ENCODE measurements around the gene STK16.
A peak's percentile ranks its signal among the peaks of the same experiment; 100 is the strongest.

Gene STK16

GRCh38 chr2:219209236-219210195, 35.8 kb upstream of the STK16 start:
- no peaks in the 10 kb centered on the region for H3K27me3 Mint-ChIP-seq
- H3K4me1 Mint-ChIP-seq, result peaks cover 42% of the 10 kb centered on the region
- peaks cover 5% of the 10 kb centered on the region for H3K36me3 Mint-ChIP-seq
- no peak overlapping the region for H3K4me3 Mint-ChIP-seq
- H3K27ac Mint-ChIP-seq, result peak overlapping the region; percentile 59
- H3K9me3 Mint-ChIP-seq, result no peaks in the 10 kb centered on the region

- H3K4me1 Mint-ChIP-seq, result peaks cover 42% of the 10 kb centered on the region
- no peaks in the 10 kb centered on the region for H3K27me3 Mint-ChIP-seq
- H3K9me3 Mint-ChIP-seq, result no peaks in the 10 kb centered on the region
- peaks cover 5% of the 10 kb centered on the region for H3K36me3 Mint-ChIP-seq
- H3K4me3 Mint-ChIP-seq, result no peak overlapping the region
- H3K27ac Mint-ChIP-seq, result no peak overlapping the region
These were observed 34.9 kb upstream of the STK16 start for GRCh38 chr2:219210196-219210885.

DNA sequence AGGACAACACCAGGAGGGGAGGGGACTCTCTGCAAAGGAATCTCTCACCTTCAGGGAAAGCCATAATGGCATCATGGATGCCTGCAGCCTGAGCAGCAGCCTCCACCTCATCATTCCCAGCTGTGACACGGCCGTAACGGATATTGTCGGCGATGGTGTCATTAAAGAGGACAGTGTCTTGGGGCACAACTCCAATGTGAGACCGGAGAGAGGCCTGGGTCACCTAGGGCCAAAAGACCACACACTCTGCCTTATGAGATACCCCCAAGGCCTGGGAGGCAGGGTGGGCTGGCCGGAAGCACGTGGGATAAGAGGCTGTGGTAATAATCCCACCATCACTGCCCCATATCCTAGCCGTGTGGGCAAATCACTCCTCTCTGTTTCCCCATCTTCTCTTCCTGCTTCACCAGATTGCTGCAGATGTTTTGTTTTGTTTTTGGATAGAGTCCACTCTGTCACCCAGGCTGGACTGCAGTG, 34.4 kb upstream of the STK16 start:
- no peaks in the 10 kb centered on the region for H3K9me3 Mint-ChIP-seq
- peaks cover 5% of the 10 kb centered on the region for H3K36me3 Mint-ChIP-seq
- no peak overlapping the region for H3K27ac Mint-ChIP-seq
- no peak overlapping the region for H3K4me3 Mint-ChIP-seq
- H3K27me3 Mint-ChIP-seq, result no peaks in the 10 kb centered on the region
- peaks cover 42% of the 10 kb centered on the region for H3K4me1 Mint-ChIP-seq

- peaks cover 38% of the 10 kb centered on the region for H3K4me1 Mint-ChIP-seq
- H3K9me3 Mint-ChIP-seq, result no peaks in the 10 kb centered on the region
- H3K4me3 Mint-ChIP-seq, result no peak overlapping the region
- no peak overlapping the region for H3K27ac Mint-ChIP-seq
- H3K36me3 Mint-ChIP-seq, result peaks cover 5% of the 10 kb centered on the region
- no peaks in the 10 kb centered on the region for H3K27me3 Mint-ChIP-seq
These were observed 32.3 kb upstream of the STK16 start for GRCh38 chr2:219213026-219213415.

GRCh38 chr2:219213486-219214071, 31.7 kb upstream of the STK16 start:
- H3K27ac Mint-ChIP-seq, result no peak overlapping the region
- H3K27me3 Mint-ChIP-seq, result no peaks in the 10 kb centered on the region
- H3K4me1 Mint-ChIP-seq, result peaks cover 34% of the 10 kb centered on the region
- H3K4me3 Mint-ChIP-seq, result no peak overlapping the region
- H3K36me3 Mint-ChIP-seq, result peaks cover 2% of the 10 kb centered on the region
- H3K9me3 Mint-ChIP-seq, result no peaks in the 10 kb centered on the region

- peaks cover 2% of the 10 kb centered on the region for H3K36me3 Mint-ChIP-seq
- no peaks in the 10 kb centered on the region for H3K9me3 Mint-ChIP-seq
- no peak overlapping the region for H3K27ac Mint-ChIP-seq
- peak overlapping the region; percentile 2 for H3K4me3 Mint-ChIP-seq
- peaks cover 33% of the 10 kb centered on the region for H3K4me1 Mint-ChIP-seq
- no peaks in the 10 kb centered on the region for H3K27me3 Mint-ChIP-seq
These were observed 31.1 kb upstream of the STK16 start for GRCh38 chr2:219214141-219214540.

- H3K27me3 Mint-ChIP-seq, result no peaks in the 10 kb centered on the region
- H3K4me1 Mint-ChIP-seq, result peaks cover 29% of the 10 kb centered on the region
- no peak overlapping the region for H3K27ac Mint-ChIP-seq
- H3K36me3 Mint-ChIP-seq, result peaks cover 3% of the 10 kb centered on the region
- H3K9me3 Mint-ChIP-seq, result no peaks in the 10 kb centered on the region
- H3K4me3 Mint-ChIP-seq, result no peak overlapping the region
These were observed 30.5 kb upstream of the STK16 start for GRCh38 chr2:219214786-219215185.

- Mint-ChIP-seq H3K27ac (no peak overlapping the region), H3K36me3 (peaks cover 3% of the 10 kb centered on the region), H3K4me1 (peaks cover 23% of the 10 kb centered on the region), H3K27me3 (no peaks in the 10 kb centered on the region), H3K4me3 (no peak overlapping the region), H3K9me3 (no peaks in the 10 kb centered on the region)
These were observed 29.3 kb upstream of the STK16 start for GRCh38 chr2:219215871-219216534.

- Mint-ChIP-seq H3K27me3 (no peaks in the 10 kb centered on the region), H3K4me3 (peak overlapping the region; percentile 60), H3K27ac (no peak overlapping the region), H3K4me1 (peaks cover 18% of the 10 kb centered on the region), H3K9me3 (no peaks in the 10 kb centered on the region), H3K36me3 (peaks cover 6% of the 10 kb centered on the region)
These were observed 28.8 kb upstream of the STK16 start for GRCh38 chr2:219216535-219216915.

DNA sequence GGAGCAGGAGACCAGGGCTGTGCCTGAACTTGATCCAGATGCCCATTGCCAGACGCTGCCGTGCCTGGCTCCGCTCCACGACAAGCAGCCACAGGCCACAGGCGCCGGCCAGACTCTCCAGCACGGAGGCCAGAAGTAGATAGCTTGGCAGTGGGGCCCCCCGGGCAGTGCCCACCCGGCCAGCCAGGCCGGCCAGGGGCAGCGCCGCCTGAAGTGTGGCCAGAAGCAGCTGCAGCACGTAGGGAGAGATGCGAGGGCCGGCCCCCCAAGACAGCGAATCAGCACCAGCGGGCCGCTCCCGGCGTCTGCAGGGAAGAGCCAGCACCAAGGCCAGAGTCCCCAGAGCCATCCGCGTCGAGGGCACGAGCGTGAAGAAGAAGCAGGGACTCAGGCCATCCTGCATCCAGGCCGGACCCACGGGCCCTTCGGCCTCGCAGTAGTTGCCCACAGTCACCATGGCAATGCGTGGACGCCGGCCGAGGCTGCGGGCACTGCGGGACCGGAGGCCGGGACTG, 27.0 kb upstream of the STK16 start:
- Mint-ChIP-seq H3K27me3 (no peaks in the 10 kb centered on the region), H3K27ac (peak overlapping the region; percentile 52), H3K4me3 (peak overlapping the region; percentile 79), H3K9me3 (no peaks in the 10 kb centered on the region), H3K36me3 (peaks cover 4% of the 10 kb centered on the region), H3K4me1 (peaks cover 17% of the 10 kb centered on the region)

DNA sequence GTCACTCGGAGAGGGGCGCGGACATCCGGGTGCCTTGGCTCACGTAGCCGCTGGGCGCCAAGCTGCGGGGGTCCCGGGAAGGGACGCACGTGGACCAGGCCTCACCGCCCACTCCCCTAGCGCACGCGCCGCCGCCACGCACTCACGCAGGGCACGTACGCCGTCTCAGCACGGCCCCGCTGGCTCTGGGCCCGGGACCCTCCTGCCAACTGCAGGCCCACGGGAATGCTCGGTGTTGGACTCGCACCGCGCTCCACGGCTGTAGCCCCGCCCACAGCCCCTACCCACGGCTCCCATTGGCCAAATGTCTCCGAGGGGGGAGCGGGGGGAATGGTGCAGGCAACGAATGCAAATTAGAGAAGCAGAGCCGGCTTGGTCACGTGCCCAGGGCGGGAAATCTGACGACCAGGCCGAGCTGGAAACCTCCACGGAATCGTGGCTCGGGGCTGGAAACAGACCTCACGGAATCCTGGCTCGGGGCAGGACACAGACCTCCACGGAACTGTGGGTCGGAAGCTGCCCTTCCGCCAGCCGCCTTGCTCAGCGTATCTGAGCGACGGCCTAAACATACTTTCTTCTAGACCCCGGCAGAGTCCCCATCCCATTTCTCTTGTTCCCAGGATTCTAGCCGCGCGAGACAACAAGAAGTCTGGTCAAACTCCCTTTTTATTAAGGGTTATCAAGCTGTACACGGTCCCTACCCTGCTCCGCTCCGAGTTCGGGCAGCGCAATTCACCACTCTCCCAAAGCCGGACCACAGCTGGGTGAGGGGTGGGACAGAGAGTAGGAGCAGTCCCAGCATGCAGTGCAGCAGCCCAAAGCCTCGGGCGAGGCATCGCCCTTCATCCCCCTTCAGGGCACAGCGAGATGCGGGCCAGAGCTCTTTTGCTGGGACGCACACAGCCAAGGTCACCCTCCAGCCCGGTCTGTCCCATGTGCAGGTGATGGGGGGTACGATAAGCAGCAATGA, 26.3 kb upstream of the STK16 start, which contains the start of gene ABCB6:
ABCB6 (minus strand) TSS at position 227 of the 970 bp plus-strand sequence. CDS start 285 bp downstream, outside the sequence.
- Mint-ChIP-seq H3K4me1 (peaks cover 17% of the 10 kb centered on the region), H3K27ac (peak within 1 kb of the TSS; percentile 52), H3K36me3 (peaks cover 7% of the 10 kb centered on the region), H3K27me3 (no peaks in the 10 kb centered on the region), H3K9me3 (no peaks in the 10 kb centered on the region), H3K4me3 (peak within 1 kb of the TSS; percentile 79)

GRCh38 chr2:219219784-219220532, 25.3 kb upstream of the STK16 start:
- no peak overlapping the region for H3K27ac Mint-ChIP-seq
- H3K36me3 Mint-ChIP-seq, result peaks cover 10% of the 10 kb centered on the region
- peaks cover 17% of the 10 kb centered on the region for H3K4me1 Mint-ChIP-seq
- no peaks in the 10 kb centered on the region for H3K9me3 Mint-ChIP-seq
- peak overlapping the region; percentile 79 for H3K4me3 Mint-ChIP-seq
- no peaks in the 10 kb centered on the region for H3K27me3 Mint-ChIP-seq

GRCh38 chr2:219220652-219221402, 24.5 kb upstream of the STK16 start:
- Mint-ChIP-seq H3K36me3 (peaks cover 11% of the 10 kb centered on the region), H3K9me3 (no peaks in the 10 kb centered on the region), H3K27ac (no peak overlapping the region), H3K27me3 (no peaks in the 10 kb centered on the region), H3K4me1 (peaks cover 17% of the 10 kb centered on the region), H3K4me3 (no peak overlapping the region)
